CD4-positive, alpha-beta memory T cell (primary cell): ENCODE results near the gene GPAM. TPM values are rescaled to one million over a fixed set of nuclear protein-coding genes. Genes with fewer than 3 reads are reported as not detected.

Experiments used
- CTCF ChIA-PET: fragments of 350-600 bp; sonication (Branson Sonifier 250); formaldehyde crosslinking; loops from one replicate; lab custom pipeline; 2021; ENCODE audit warnings: inconsistent platforms; ENCODE audit not compliant: partially characterized antibody; lab: Charles Lee
- POLR2A ChIA-PET: fragments of 350-600 bp; sonication (Branson Sonifier 250); formaldehyde crosslinking; loops from one replicate; lab custom pipeline; 2021; ENCODE audit not compliant: partially characterized antibody; lab: Charles Lee
- DNase-seq, 5 donors: peaks; one replicate each; pipeline versions ENCODE4 v3.0.0 to v3.0.0-alpha.2; 2020 to 2022; ENCODE audit warnings: mixed read lengths in 1 of 5
- H3K27ac ChIP-seq: one replicate; pipeline ENCODE4 v1.7.0; 2013; ENCODE audit warnings: low read depth, low read length
- H3K27me3 ChIP-seq: 2 replicates; pipeline ENCODE4 v1.7.0; 2013; ENCODE audit warnings: mild to moderate bottlenecking, low read length, moderate library complexity; ENCODE audit not compliant: insufficient read depth
- H3K36me3 ChIP-seq: 2 replicates; pipeline ENCODE4 v1.7.0; 2013; ENCODE audit warnings: mild to moderate bottlenecking, low read length, moderate library complexity; ENCODE audit not compliant: insufficient read depth
- H3K4me1 ChIP-seq: 2 replicates; pipeline ENCODE4 v1.7.0; 2013; ENCODE audit warnings: mild to moderate bottlenecking, low read length, moderate library complexity; ENCODE audit not compliant: insufficient read depth
- H3K4me3 ChIP-seq, 2 donors: one replicate each; pipeline ENCODE4 v1.7.0; 2013; ENCODE audit warnings: low read length in 2 of 2, mild to moderate bottlenecking in 1 of 2
- H3K9me3 ChIP-seq, 2 donors: one replicate each; pipeline ENCODE4 v1.7.0; 2013; ENCODE audit warnings: low read length in 2 of 2, control low read depth in 1 of 2; ENCODE audit not compliant: control insufficient read depth in 1 of 2
- H3K27ac Mint-ChIP-seq, 7 donors: one replicate each; pipeline ENCODE4 v1.8.0; 2020 to 2021; ENCODE audit warnings: mixed read lengths in 7 of 7, mild to moderate bottlenecking in 6 of 7, inconsistent platforms in 3 of 7, moderate library complexity in 3 of 7
- H3K27me3 Mint-ChIP-seq, 2 donors: one replicate each; pipeline ENCODE4 v1.8.0; 2020 to 2021; ENCODE audit warnings: mixed read lengths in 2 of 2
- H3K36me3 Mint-ChIP-seq, 2 donors: one replicate each; pipeline ENCODE4 v1.8.0; 2020 to 2021; ENCODE audit warnings: mixed read lengths in 2 of 2, inconsistent platforms in 1 of 2, mild to moderate bottlenecking in 1 of 2
- H3K4me1 Mint-ChIP-seq, 4 donors: one replicate each; pipeline ENCODE4 v1.8.0; 2020 to 2021; ENCODE audit warnings: mixed read lengths in 4 of 4, mild to moderate bottlenecking in 1 of 4
- H3K4me3 Mint-ChIP-seq, 8 donors: one replicate each; pipeline ENCODE4 v1.8.0; 2020 to 2021; ENCODE audit warnings: mixed read lengths in 8 of 8, mild to moderate bottlenecking in 7 of 8, moderate library complexity in 6 of 8, inconsistent platforms in 3 of 8
- H3K9me3 Mint-ChIP-seq, 8 donors: one replicate each; pipeline ENCODE4 v1.8.0; 2020 to 2021; ENCODE audit warnings: mixed read lengths in 8 of 8, mild to moderate bottlenecking in 5 of 8, inconsistent platforms in 3 of 8, moderate library complexity in 1 of 8
- intact Hi-C: fragments of 100-400 bp; cut with micrococcal nuclease; formaldehyde crosslinking; loops from one replicate; pipeline ENCODE4 v1.15.1; 2023
- polyA plus RNA-seq, 2 donors: library from polyadenylated mRNA; unstranded; fragments of 300-500 nt; fragmentation: Illumina TruSeq; gene quantifications; one replicate each; pipeline ENCODE4 v1.2.3, GENCODE V29; 2021
- total RNA-seq, 2 experiments: library from RNA; stranded (reverse); gene quantifications; one replicate each; pipeline ENCODE4 v1.2.3, GENCODE V29; 2021

Gene GPAM
- total and polyA plus RNA-seq, 4 experiments from 2014 or later = 1.9 to 8.8 (median 4.2) TPM

- POLR2A ChIA-PET = no interaction called here
- intact Hi-C loops = loop anchor here (1.0 to 5.0 kb wide), 3 partner anchors 1526 to 1829 kb away; no protein-coding TSS in a partner anchor
- CTCF ChIA-PET = interaction anchor here (1.0 to 9.1 kb wide), 26 partner anchors 13 to 1830 kb away, joined by 3 to 161 read pairs (median 4); partner anchors contain the start of gene ADRA2A
Observed at GRCh38 chr10:112136486-112137153, 46.9 kb downstream of the GPAM start.

GRCh38 chr10:112135604-112136003 is 48.0 kb downstream of the GPAM start:
- Mint-ChIP-seq H3K27me3 (peaks cover 0 to 2% of the 10 kb centered on the region in 2 donors), H3K4me1 (no peaks in the 10 kb centered on the region), H3K27ac (no peak overlapping the region), H3K9me3 (no peaks in the 10 kb centered on the region), H3K36me3 (no peaks in the 10 kb centered on the region), H3K4me3 (no peak overlapping the region)
- Histone ChIP-seq H3K4me3 (no peak overlapping the region), H3K9me3 (no peaks in the 10 kb centered on the region), H3K27me3 (no peaks in the 10 kb centered on the region), H3K36me3 (no peaks in the 10 kb centered on the region), H3K4me1 (no peaks in the 10 kb centered on the region), H3K27ac (no peak overlapping the region)
- DNase-seq = no peak
- POLR2A ChIA-PET = no interaction called here
- intact Hi-C loops = loop anchor here (5.0 kb wide), 1 partner anchor 1828 kb away; no protein-coding TSS in a partner anchor
- CTCF ChIA-PET = interaction anchor here (0.8 to 9.1 kb wide), 5 partner anchors 12 to 1525 kb away, joined by 3 to 161 read pairs (median 4); no protein-coding TSS in a partner anchor

More at GRCh38 chr10:112136486-112137153, 46.9 kb downstream of the GPAM start:
- H3K27me3 ChIP-seq = no peaks in the 10 kb centered on the region
- H3K4me3 Mint-ChIP-seq = no peak overlapping the region
- no peak overlapping the region for H3K4me3 ChIP-seq
- no peaks in the 10 kb centered on the region for H3K36me3 Mint-ChIP-seq
- H3K4me1 Mint-ChIP-seq = no peaks in the 10 kb centered on the region
- H3K27me3 Mint-ChIP-seq = peaks cover 0 to 2% of the 10 kb centered on the region in 2 donors
- no peaks in the 10 kb centered on the region for H3K36me3 ChIP-seq
- no peaks in the 10 kb centered on the region for H3K9me3 Mint-ChIP-seq
- no peak overlapping the region for H3K27ac ChIP-seq
- H3K4me1 ChIP-seq = no peaks in the 10 kb centered on the region
- no peak overlapping the region for H3K27ac Mint-ChIP-seq
- no peak for DNase-seq
- H3K9me3 ChIP-seq = no peaks in the 10 kb centered on the region

DNA sequence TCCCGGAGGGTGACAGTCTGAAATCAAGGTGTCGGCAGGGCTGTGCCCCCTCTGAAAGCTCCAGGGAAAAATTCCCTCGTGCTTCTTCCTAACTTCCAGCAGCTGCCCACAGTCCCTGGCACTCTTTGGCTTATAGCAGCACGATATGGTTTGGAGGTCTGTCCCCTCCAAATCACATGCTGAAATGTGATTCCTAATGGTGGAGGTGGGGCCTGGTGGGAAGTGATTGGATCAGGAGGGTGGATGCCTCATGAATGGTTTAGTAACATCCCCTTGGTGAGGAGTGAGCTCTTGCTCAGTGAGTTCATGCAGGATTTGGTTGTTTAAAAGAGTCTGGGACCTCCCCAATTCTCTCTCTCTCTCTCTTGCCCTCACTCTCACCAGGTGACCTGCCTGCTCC is 51.1 kb downstream of the GPAM start:
- Histone ChIP-seq H3K4me1 (no peaks in the 10 kb centered on the region), H3K27ac (no peak overlapping the region), H3K9me3 (no peaks in the 10 kb centered on the region), H3K27me3 (no peaks in the 10 kb centered on the region), H3K4me3 (no peak overlapping the region), H3K36me3 (no peaks in the 10 kb centered on the region)
- no peaks in the 10 kb centered on the region for H3K36me3 Mint-ChIP-seq
- POLR2A ChIA-PET = no interaction called here
- intact Hi-C loops = no loop called here
- H3K4me1 Mint-ChIP-seq = no peaks in the 10 kb centered on the region
- DNase-seq = no peak
- CTCF ChIA-PET = no interaction called here
- peaks cover under 1 to 1% of the 10 kb centered on the region in 2 donors for H3K27me3 Mint-ChIP-seq
- no peak overlapping the region for H3K27ac Mint-ChIP-seq
- no peaks in the 10 kb centered on the region for H3K9me3 Mint-ChIP-seq
- no peak overlapping the region for H3K4me3 Mint-ChIP-seq

- no peak overlapping the region for H3K4me3 ChIP-seq
- CTCF ChIA-PET = interaction anchor here (16.9 kb wide), 1 partner anchor 6 kb away, joined by 161 read pairs; no protein-coding TSS in a partner anchor
- no peaks in the 10 kb centered on the region for H3K27me3 ChIP-seq
- no peaks in the 10 kb centered on the region for H3K4me1 Mint-ChIP-seq
- no peaks in the 10 kb centered on the region for H3K36me3 Mint-ChIP-seq
- POLR2A ChIA-PET = no interaction called here
- no peak overlapping the region for H3K4me3 Mint-ChIP-seq
- H3K27me3 Mint-ChIP-seq = peaks cover 0 to 2% of the 10 kb centered on the region in 2 donors
- H3K9me3 ChIP-seq = no peaks in the 10 kb centered on the region
- no peaks in the 10 kb centered on the region for H3K9me3 Mint-ChIP-seq
- peak overlapping the region in 1 of 7 donors; percentile 43 for H3K27ac Mint-ChIP-seq
- no peak overlapping the region for H3K27ac ChIP-seq
- no peak for DNase-seq
- H3K36me3 ChIP-seq = no peaks in the 10 kb centered on the region
- intact Hi-C loops = no loop called here
- H3K4me1 ChIP-seq = no peaks in the 10 kb centered on the region
Observed at GRCh38 chr10:112131996-112132395, 51.6 kb downstream of the GPAM start.

- Histone ChIP-seq H3K4me3 (no peak overlapping the region), H3K36me3 (no peaks in the 10 kb centered on the region), H3K27ac (no peak overlapping the region), H3K4me1 (no peaks in the 10 kb centered on the region), H3K9me3 (no peaks in the 10 kb centered on the region), H3K27me3 (no peaks in the 10 kb centered on the region)
- H3K27ac Mint-ChIP-seq = no peak overlapping the region
- no peaks in the 10 kb centered on the region for H3K4me1 Mint-ChIP-seq
- H3K36me3 Mint-ChIP-seq = no peaks in the 10 kb centered on the region
- H3K27me3 Mint-ChIP-seq = peaks cover 0 to 2% of the 10 kb centered on the region in 2 donors
- ChIA-PET POLR2A (no interaction called here), CTCF (interaction anchor here (0.9 to 16.9 kb wide), 2 partner anchors 7 to 12 kb away, joined by 3 to 161 read pairs; no protein-coding TSS in a partner anchor)
- no peaks in the 10 kb centered on the region for H3K9me3 Mint-ChIP-seq
- no peak for DNase-seq
- intact Hi-C loops = no loop called here
- H3K4me3 Mint-ChIP-seq = no peak overlapping the region
Observed at GRCh38 chr10:112131346-112131745, 52.2 kb downstream of the GPAM start.

DNA sequence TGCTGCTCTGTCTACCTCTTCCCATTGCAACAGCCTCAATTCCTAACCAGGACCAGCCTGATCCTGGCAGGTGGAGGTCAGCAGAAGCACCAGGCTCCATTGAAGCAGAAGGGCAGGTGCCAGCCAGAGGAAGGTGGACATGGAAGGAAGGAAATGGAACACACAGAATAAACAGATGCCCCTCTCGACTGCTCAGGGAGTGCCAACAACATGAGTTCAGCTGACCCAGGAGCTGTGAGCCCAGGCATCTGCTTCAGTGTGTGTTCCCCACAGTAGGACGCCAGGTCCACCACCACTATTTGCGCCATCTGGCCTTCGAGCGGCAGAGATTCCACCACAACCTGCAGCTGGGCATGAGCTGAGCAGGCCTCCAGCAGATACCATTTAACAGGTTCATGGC is 56.7 kb downstream of the GPAM start:
- Histone ChIP-seq H3K4me1 (no peaks in the 10 kb centered on the region), H3K36me3 (no peaks in the 10 kb centered on the region), H3K9me3 (no peaks in the 10 kb centered on the region), H3K27me3 (no peaks in the 10 kb centered on the region), H3K27ac (no peak overlapping the region), H3K4me3 (no peak overlapping the region)
- Mint-ChIP-seq H3K4me1 (no peaks in the 10 kb centered on the region), H3K4me3 (no peak overlapping the region), H3K27ac (no peak overlapping the region), H3K36me3 (no peaks in the 10 kb centered on the region), H3K27me3 (peaks cover 0 to 2% of the 10 kb centered on the region in 2 donors), H3K9me3 (no peaks in the 10 kb centered on the region)
- intact Hi-C loops = no loop called here
- ChIA-PET POLR2A (no interaction called here), CTCF (interaction anchor here (3.8 to 16.9 kb wide), 2 partner anchors 10 to 11 kb away, joined by 19 to 161 read pairs; no protein-coding TSS in a partner anchor)
- DNase-seq = no peak

DNA sequence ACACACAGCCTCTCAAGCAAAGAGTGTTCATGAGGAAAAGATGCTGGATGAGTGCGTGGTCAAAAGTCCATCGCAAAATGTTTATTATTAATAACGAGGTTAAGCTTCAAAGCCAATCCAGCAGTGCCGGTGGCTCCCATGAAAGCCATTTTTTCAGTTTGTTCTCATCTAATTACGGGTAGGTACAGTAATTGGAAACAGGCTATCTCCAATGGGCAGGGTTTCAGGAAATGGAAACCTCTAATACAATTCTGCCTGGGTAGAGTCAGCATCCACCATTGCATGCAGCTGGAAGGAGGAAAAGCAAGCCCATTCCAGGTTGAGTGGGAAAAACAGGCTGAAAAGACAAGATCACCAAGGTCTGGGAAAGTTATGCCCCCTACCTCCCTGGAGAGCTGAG is 57.4 kb downstream of the GPAM start:
- Mint-ChIP-seq H3K4me3 (no peak overlapping the region), H3K27ac (no peak overlapping the region), H3K4me1 (no peaks in the 10 kb centered on the region), H3K9me3 (no peaks in the 10 kb centered on the region), H3K36me3 (no peaks in the 10 kb centered on the region), H3K27me3 (peaks cover 0 to 2% of the 10 kb centered on the region in 2 donors)
- no peaks in the 10 kb centered on the region for H3K36me3 ChIP-seq
- POLR2A ChIA-PET = no interaction called here
- no peaks in the 10 kb centered on the region for H3K9me3 ChIP-seq
- no peak overlapping the region for H3K27ac ChIP-seq
- H3K4me1 ChIP-seq = no peaks in the 10 kb centered on the region
- H3K27me3 ChIP-seq = no peaks in the 10 kb centered on the region
- no peak for DNase-seq
- intact Hi-C loops = no loop called here
- CTCF ChIA-PET = interaction anchor here (3.8 to 16.9 kb wide), 2 partner anchors 10 to 12 kb away, joined by 19 to 161 read pairs; no protein-coding TSS in a partner anchor
- H3K4me3 ChIP-seq = no peak overlapping the region
